Measurements from ENCODE around the gene ATP11A.

DNA sequence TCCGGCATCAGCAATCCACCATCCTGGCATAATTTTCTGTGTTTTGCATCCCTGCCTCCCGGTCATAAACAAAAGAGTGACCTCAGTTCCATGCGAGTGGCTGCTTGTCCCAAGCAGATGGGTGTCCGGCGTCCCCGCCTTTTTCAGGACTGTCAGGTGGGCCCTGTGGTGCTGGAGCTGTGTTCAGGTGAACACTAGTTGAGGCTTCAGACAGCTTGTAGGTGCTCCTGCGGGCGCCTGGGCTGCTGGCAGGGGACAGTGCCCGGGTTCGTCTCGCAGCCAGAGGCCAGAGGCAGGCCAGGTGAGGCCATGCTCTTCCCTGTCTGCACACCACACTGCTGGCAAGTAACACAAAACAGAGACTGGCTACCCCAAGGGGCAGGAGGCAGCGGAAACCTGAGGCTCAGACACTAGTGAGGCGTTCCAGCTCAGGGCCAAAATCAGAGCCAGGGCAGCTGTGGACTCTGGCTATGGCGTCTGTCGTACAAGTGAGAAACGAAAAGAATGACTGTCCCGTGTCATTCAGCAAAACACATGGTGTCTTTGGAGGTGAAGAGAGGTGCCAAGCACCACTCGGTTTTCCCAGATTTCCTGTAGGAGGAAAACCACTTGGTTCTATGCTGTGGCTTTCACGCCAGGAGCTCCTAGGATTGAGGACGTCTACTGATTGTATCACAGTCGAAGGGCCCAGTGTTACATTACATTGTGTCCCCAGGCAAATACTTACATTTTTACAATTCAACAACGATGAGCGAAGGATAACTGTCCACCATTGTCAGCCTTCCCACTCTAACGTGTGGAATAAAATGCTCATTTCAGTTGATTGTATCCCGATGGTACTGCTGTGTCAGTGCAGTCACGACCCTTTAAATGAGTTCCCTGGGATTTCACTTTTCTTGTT, 104.0 kb downstream of the ATP11A start:
- TF ChIP-seq EZH2phosphoT487 (IDR thresholded peaks at IDR 0.05; ENCODE audit: insufficient read depth, low read depth) (no peak), EZH2 (IDR thresholded peaks at IDR 0.05; ENCODE audit: insufficient read depth, poor library complexity, severe bottlenecking) (no peak)
